GM21529 (cell line): ENCODE data around the gene ACSL3.
"Not testable (repeated sequence)": the region's sequence is repeated elsewhere in the genome, so short reads cannot be mapped to it uniquely, and the experiment has no call there.

Experiments used
- ATAC-seq: cut with Tn5 transposase; IDR thresholded peaks from one replicate; pipeline ENCODE4 v1.9.1; 2021; ENCODE audit not compliant: unreplicated experiment

Gene ACSL3

GRCh38 chr2:222860740-222861410 lies at the start of gene ACSL3:
Gene ACSL3, plus strand, starts transcription at chr2:222861036. Its CDS starts 47,737 bp downstream, at chr2:222908773.
- peak; percentile 97 for ATAC-seq

- no peak for ATAC-seq
These were observed 49.0 kb upstream of the ACSL3 start for GRCh38 chr2:222811828-222812227.

- ATAC-seq, result peak; percentile 96
These were observed 47.5 kb upstream of the ACSL3 start for GRCh38 chr2:222813177-222813843.

DNA sequence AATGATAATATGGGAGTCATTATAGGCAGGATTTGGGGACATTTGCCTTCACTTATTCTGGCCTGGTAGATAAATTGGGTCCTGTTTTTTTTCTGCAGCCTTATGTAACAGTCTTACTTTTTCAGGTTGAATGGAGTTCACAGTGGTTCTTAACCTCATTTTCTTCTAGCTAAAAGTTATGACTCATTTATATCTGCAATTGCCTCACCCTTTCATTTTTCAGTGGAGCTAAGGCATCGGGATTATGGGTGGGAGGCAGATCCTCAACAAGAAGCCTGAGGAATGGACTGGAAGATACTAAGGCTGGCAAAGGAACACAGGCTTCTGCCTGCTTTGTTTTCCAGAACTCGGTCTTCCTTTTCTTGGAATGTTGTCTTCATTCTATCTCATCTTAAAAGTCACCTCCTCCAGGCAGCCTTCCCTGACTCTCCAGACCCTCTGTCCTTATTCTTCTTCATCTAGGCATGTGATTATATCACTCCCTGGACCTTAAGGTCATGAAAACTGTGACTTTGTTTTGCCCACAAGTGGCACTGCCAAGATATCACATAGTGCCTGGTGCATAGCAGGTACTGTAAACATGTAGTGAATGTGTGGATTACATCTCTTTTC lies 41.0 kb upstream of the ACSL3 start:
- peak; percentile 56 for ATAC-seq

- no peak for ATAC-seq
These were observed 37.5 kb upstream of the ACSL3 start for GRCh38 chr2:222823183-222823930.

GRCh38 chr2:222825031-222825430 lies 35.8 kb upstream of the ACSL3 start:
- ATAC-seq, result no peak

GRCh38 chr2:222827417-222827816 lies 33.4 kb upstream of the ACSL3 start:
- ATAC-seq, result no peak

GRCh38 chr2:222828572-222828971 lies 32.3 kb upstream of the ACSL3 start:
- no peak for ATAC-seq

DNA sequence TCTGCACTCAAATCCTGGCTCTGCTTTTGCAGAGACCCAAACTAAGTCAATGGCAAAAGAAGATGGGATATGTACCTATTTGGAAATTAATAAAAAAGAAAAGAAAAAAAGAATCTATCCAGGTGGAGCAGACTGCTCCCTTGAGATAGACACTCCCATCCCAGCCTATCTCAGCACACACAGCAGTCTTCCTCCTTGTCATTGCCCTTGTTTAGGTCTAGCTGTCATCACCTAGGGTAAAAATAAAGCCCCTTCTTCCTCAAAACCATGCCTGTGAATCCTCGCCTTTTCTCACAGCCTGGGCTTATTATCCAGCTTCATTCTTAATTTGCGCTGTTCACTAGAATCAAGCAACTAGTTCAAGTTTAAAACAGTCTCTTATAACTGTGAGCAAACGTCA lies 30.7 kb upstream of the ACSL3 start:
- ATAC-seq, result no peak

DNA sequence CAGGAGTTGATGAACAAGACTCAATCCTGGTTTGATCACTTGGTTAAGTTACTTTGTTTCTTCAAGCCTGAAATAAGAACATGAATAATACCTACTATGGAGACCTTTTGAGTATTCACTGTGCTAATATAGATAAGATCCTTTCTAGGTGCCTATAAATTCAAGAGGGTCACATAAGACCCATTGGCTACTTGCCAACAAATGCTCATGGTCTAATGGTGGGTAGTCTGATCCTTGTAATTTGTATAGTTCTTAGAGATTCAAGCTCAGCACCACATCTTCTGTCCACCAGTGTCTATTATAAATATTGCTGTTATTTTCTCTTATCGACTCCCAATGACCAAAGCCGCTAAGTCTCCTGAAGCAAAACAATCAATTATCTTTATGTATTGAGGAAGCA lies 27.4 kb upstream of the ACSL3 start:
- ATAC-seq, result no peak

GRCh38 chr2:222835143-222835822 lies 25.6 kb upstream of the ACSL3 start:
- no peak for ATAC-seq

DNA sequence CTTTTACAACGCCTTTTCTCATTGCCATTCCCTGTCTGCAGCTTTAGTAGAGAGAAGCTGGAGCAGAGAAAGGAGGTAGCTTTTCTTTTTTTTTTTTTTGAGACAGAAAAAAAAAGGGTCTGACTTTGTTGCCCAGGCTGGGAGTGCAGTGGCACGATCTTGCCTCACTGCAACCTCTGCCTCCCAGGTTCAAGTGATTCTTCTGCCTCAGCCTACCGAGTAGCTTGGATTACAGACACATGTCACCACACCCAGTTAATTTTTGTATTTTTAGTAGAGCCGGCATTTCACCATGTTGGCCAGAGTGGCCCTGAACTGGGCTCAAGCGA lies 25.0 kb upstream of the ACSL3 start:
- no peak for ATAC-seq

- no peak for ATAC-seq
These were observed 23.2 kb upstream of the ACSL3 start for GRCh38 chr2:222837643-222838056.

DNA sequence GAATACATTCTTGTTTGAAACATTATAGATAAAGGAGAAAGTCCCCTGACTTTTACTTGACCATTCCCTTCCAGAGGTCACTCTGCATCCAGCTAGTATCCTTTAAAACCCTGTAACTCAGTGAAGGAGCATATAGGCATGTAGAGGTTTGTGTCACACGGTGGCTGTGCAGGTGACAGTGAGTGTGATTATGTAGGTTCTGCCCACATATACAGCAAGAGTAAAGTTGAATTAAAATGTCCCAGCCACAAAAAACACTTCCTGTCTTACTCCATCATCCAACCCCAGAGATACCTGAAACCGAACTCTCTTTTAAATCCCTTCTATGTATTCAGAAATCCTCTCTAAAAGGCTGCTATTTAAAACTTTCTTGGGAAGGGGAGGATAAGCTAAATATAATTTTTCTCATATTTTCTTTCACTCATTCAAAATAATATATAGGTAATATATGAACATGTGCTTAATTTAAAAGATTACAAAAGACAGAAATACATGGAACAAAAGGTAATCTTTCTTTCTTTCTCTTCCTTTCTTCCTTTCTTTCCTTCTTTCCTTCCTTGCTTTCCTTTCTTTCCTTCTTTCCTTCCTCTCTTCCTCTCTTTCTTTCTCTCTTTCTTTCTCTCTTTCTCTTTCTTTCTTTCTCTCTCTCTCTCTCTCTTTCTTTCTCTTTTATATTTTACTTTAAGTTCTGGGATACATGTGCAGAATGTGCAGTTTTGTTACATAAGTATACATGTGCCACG lies 20.6 kb upstream of the ACSL3 start:
- ATAC-seq, result no peak

DNA sequence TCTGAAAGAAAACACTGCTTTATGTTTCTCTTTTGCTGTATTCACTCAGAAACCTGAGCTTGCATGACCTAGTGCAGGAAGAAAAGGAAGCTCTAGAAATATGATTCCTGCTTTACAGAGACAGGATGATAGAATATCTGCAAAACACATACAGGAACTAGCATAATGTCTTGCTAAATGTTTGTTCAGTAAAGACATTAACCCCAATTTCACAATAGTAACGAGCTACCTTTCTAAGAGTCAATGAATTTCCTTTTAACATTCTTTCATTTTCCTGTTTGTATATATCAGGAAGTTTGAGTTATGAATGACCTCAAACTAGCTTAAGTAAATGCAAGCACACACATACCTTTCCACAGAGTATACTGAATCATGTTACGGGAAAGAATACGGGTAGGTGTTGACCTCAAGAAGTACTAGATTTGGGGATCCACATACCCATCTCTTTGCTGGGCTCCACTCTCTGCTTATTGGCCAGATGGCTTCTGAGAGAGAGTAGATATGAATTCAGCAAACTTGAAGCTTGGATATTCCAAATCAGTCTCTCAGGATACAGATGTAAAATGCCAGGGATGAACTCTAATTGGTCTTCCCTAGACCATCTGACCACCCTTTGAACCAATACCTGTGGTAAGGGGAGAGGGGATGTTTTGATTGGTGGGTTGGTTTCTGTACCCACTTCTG lies 18.2 kb upstream of the ACSL3 start:
- ATAC-seq, result no peak

- no peak for ATAC-seq
These were observed 16.5 kb upstream of the ACSL3 start for GRCh38 chr2:222844323-222844722.

GRCh38 chr2:222845314-222845713 lies 15.5 kb upstream of the ACSL3 start:
- not testable (repeated sequence) for ATAC-seq

GRCh38 chr2:222846003-222846402 lies 14.8 kb upstream of the ACSL3 start:
- ATAC-seq, result no peak

DNA sequence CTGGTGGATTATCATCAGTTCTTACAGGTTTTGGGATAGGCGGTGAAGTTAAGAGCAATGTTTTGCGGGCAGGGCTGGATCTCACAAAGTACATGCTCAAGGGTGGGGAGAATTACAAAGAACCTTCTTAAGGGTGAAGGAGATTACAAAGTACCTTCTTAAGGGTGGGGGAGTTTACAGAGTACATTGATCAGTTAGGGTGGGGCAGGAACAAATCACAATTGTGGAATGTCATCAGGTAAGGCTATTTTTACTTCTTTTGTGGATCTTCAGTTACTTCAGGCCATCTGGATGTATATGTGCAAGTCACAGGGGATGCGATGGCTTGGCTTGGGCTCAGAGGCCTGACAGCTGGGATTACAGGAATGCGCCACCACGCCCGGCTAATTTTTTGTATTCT lies 12.8 kb upstream of the ACSL3 start:
- not testable (repeated sequence) for ATAC-seq

DNA sequence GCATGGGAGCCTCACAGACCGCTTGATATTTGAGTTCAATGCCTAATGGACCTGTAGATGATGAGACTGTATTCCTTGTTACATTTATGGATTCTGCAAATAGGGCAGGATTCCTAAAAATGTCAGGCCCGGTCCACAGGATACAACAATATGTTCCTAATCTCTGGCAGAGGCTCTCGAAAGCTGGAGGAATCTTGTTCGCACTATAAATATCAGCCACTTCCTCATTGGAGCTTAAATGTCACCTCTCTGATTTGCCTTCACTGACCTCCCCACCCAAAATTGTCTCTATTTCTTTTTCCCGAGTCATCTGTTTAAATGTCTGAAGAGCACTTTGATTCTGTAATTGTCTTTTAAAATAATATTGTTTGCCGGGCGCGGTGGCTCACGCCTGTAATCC lies 12.0 kb upstream of the ACSL3 start:
- ATAC-seq, result no peak
